ENCODE measurements around the gene ITGBL1. TPM values are rescaled to one million over a fixed set of nuclear protein-coding genes. Genes with fewer than 3 reads are reported as not detected.

Gene ITGBL1
- total RNA-seq (1 to 10 TPM; 5.7 to 5.8 TPM), polyA plus RNA-seq (ENCODE audit: insufficient read depth, low read depth, low replicate concordance) (7.7 TPM)
- long read RNA-seq, donor 1, result 0 reads
- long read RNA-seq, donor 2, result 0 reads

GRCh38 chr13:101452519-101453485 is at the start of gene ITGBL1:
TSS of gene ITGBL1 (plus strand) at chr13:101452675. CDS start at chr13:101452834, 159 bp downstream.
- H3K4me3 ChIP-seq, result peak within 1 kb of the TSS; percentile 39 to 49
- H3K27ac ChIP-seq, result no peak within 1 kb of the TSS
- DNase-seq, result no peak
- no peaks in the 10 kb centered on the region for H3K9me3 ChIP-seq
- intact Hi-C loops (cut with DNase I; ENCODE audit: low total_unique reads), result no loop called here
- no peaks in the 10 kb centered on the region for H3K27me3 ChIP-seq
- H3K4me1 ChIP-seq, result no peaks in the 10 kb centered on the region
- 54% methylated on average over 11 to 18 of the region's 18 CpGs for WGBS, 2 donors
- H3K36me3 ChIP-seq (ENCODE audit: low read depth, missing control alignments), result no peaks in the 10 kb centered on the region
- TF ChIP-seq POLR2A (IDR thresholded peaks at IDR 0.05) (no peak), CTCF (IDR thresholded peaks at IDR 0.05) (no peak)

- 84 to 87% methylated on average over 1 of the region's 1 CpG for WGBS, 2 donors
Measured at GRCh38 chr13:101406791-101407190, 45.7 kb upstream of the ITGBL1 start.

GRCh38 chr13:101408154-101408553 is 44.3 kb upstream of the ITGBL1 start:
- no peak overlapping the region for H3K4me3 ChIP-seq
- DNase-seq, result no peak
- whole genome bisulfite sequencing, 2 donors, result 75 to 85% methylated on average over 9 of the region's 9 CpGs
- no peaks in the 10 kb centered on the region for H3K36me3 ChIP-seq (ENCODE audit: low read depth, missing control alignments)
- TF ChIP-seq POLR2A (IDR thresholded peaks at IDR 0.05) (no peak), CTCF (IDR thresholded peaks at IDR 0.05) (no peak)
- intact Hi-C loops (cut with DNase I; ENCODE audit: low total_unique reads), result no loop called here
- no peaks in the 10 kb centered on the region for H3K4me1 ChIP-seq
- H3K9me3 ChIP-seq, result no peaks in the 10 kb centered on the region
- H3K27ac ChIP-seq, result no peak overlapping the region
- no peaks in the 10 kb centered on the region for H3K27me3 ChIP-seq

More at GRCh38 chr13:101406791-101407190, 45.7 kb upstream of the ITGBL1 start:
- H3K4me3 ChIP-seq, result no peak overlapping the region
- H3K36me3 ChIP-seq (ENCODE audit: low read depth, missing control alignments), result no peaks in the 10 kb centered on the region
- TF ChIP-seq POLR2A (IDR thresholded peaks at IDR 0.05), result no peak
- TF ChIP-seq CTCF (IDR thresholded peaks at IDR 0.05), result no peak
- intact Hi-C loops (cut with DNase I; ENCODE audit: low total_unique reads), result no loop called here
- no peaks in the 10 kb centered on the region for H3K4me1 ChIP-seq
- no peaks in the 10 kb centered on the region for H3K9me3 ChIP-seq
- H3K27ac ChIP-seq, result no peak overlapping the region
- no peak for DNase-seq
- H3K27me3 ChIP-seq, result no peaks in the 10 kb centered on the region

- TF ChIP-seq POLR2A (IDR thresholded peaks at IDR 0.05) (no peak), CTCF (IDR thresholded peaks at IDR 0.05) (no peak)
- no peaks in the 10 kb centered on the region for H3K4me1 ChIP-seq
- intact Hi-C loops (cut with DNase I; ENCODE audit: low total_unique reads), result no loop called here
- no peaks in the 10 kb centered on the region for H3K36me3 ChIP-seq (ENCODE audit: low read depth, missing control alignments)
- DNase-seq, result no peak
- 75 to 84% methylated on average over 6 of the region's 6 CpGs for WGBS, 2 donors
- H3K27me3 ChIP-seq, result no peaks in the 10 kb centered on the region
- no peak overlapping the region for H3K27ac ChIP-seq
- H3K4me3 ChIP-seq, result no peak overlapping the region
- H3K9me3 ChIP-seq, result no peaks in the 10 kb centered on the region
Measured at GRCh38 chr13:101408992-101409656, 43.4 kb upstream of the ITGBL1 start.

Data from testis (tissue), 5 donors.